Effector CD8-positive, alpha-beta T cell (primary cell): ENCODE results near the gene SNAP29.
"Not testable (repeated sequence)": the region's sequence is repeated elsewhere in the genome, so short reads cannot be mapped to it uniquely, and the experiment has no call there.

Experiments used
- DNase-seq: peaks from one replicate; lab custom pipeline; 2025; lab: John Stamatoyannopoulos, UW

SNAP29 gene

GRCh38 chr22:20930435-20930834 is 71.6 kb downstream of the SNAP29 start:
- DNase-seq: not testable (repeated sequence)

DNA sequence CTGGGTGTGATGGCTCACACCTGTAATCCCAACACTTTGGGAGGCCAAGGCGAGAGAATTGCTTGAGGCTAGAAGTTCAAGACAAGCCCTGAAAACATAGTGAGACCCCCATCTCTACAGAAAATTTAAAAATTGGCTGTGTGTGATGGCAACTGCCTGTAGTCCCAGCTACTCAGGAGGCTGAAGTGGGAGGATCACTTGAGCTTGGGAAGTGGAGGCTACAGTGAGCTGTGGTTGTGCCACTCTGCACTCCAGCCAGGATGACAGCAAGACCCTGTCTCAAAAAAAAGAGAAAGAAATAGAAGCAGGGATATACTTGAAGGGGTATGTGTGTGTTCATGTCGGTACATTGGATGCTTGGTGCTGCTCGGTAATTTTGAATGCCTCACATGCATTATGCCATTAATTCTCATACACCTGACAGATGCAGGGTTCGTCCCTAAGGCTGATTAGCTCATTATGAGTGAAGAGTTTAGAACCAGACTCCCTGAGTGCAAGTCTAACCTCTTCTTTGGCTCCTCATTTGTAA is 72.4 kb downstream of the SNAP29 start:
- no peak for DNase-seq

- DNase-seq: no peak
Measured at GRCh38 chr22:20933910-20934309, 75.1 kb downstream of the SNAP29 start.

DNA sequence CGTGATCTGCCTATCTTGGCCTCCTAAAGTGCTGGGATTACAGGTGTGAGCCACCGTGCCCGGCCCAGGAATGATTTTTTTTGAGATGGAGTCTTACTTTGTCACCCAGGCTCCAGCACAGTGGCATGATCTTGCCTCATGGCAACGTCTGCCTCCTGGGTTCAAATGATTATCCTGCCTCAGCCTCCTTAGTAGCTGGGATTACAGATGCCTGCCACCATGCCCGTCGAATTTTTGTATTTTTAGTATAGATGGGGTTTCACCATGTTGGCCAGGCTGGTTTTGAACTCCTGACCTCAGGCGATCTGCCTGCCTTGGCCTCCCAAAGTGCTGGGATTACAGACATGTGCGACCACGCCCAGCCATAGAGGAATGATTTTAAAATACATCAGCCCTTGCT is 76.2 kb downstream of the SNAP29 start:
- DNase-seq: not testable (repeated sequence)

DNA sequence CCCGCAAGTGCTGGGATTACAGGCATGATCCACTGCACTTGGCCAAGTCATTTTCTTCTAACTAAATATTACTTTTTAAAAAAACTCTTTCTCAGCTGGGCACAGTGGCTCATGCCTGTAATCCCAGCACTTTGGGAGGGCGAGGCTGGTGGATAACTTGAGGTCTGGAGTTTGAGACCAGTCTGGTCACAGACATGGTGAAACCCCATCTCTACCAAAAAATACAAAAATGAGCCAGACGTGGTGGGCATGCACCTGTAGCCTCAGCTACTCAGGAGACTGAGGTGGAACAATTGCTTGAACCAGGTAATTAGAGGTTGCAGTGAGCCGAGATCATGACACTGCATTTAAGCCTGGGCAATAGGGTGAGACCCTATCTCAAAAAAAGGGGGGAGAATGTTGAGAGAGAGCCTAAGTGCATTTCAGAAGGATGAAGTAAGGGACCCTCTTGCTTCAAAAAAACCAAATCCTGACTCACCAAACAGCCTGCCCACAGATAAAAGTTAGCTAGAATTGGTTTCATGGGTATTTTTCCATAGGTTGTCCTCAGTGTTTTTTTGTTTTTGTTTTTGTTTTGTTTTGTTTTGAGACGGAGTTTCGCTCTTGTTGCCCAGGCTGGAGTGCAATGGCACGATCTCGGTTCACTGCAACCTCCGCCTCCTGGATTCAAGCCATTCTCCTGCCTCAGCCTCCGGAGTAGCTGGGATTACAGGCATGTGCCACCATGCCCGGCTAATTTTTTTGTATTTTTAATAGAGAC is 77.2 kb downstream of the SNAP29 start:
- not testable (repeated sequence) for DNase-seq

DNA sequence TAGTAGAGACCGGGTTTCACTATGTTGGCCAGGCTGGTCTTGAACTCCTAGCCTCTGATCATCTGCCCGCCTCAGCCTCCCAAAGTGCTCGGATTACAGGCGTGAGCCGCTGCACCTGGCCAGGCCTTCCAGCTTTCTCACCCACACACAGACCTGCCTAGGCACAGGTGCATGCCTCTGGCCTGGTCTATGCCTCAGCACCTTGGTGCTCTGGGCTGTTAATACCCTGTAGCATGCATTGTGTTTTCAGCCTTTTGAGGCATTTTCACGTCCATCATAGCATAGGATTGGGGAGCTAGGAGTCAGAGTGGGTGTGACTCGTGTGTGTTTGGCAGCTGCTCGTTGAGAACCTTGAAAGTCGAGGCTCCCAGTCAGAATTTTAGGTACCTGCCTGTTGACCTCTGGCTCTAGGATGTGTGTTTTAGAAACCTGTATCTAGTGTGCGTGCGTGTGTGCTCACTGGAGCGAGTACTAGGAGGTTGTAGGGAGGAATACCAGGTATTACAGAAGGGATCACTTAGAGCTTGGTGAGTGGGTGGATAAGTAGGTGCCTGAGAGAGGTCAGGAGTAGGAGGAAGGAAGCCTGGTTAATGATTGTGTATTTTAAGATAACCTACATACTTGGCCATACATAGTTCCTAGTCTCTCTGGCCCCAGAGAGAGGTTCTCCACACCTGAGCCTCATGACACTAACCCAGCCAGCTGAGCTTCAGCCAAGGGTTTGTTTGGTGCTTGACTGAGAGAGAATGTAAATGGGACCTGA is 78.4 kb downstream of the SNAP29 start:
- DNase-seq: no peak

DNA sequence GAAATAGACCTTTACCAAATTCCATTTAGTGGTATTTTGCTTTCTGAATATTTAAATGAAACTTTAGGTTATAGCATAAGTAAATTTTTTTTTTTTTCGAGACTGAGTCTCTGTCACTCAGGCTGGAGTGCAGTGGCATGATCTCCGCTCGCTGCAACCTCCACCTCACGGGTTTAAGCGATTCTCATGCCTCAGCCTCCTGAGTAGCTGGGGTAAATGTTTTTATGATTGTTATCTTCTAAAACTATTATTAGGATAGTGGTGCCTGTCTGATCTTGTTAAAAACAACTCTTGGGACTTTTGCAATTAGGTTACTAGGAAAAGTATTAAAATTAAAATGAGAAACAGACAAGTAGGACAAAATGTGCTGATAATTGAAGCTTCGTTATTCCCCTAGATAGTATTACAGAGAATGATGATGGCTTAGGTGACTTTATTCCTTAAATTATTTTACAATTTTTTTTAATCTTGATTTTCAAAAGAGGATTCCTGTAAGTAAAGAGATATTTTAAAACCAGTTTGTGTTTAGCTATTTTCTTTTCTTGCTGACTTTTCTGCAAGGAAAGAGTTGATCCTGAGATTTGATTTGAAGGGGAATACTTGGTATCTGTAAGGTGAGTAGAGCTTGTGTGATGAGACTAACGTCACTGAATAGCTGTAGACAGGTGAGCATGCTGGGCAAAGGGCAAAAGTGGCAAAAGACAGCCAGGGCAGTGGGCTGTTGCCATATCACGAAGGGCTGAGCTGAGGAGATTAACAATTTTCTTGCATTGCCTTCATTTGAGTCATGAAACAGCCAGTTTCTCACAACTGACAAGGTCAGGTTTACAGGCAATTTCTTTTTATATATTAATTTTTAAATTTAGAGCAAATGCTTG is 79.2 kb downstream of the SNAP29 start:
- DNase-seq: no peak

DNA sequence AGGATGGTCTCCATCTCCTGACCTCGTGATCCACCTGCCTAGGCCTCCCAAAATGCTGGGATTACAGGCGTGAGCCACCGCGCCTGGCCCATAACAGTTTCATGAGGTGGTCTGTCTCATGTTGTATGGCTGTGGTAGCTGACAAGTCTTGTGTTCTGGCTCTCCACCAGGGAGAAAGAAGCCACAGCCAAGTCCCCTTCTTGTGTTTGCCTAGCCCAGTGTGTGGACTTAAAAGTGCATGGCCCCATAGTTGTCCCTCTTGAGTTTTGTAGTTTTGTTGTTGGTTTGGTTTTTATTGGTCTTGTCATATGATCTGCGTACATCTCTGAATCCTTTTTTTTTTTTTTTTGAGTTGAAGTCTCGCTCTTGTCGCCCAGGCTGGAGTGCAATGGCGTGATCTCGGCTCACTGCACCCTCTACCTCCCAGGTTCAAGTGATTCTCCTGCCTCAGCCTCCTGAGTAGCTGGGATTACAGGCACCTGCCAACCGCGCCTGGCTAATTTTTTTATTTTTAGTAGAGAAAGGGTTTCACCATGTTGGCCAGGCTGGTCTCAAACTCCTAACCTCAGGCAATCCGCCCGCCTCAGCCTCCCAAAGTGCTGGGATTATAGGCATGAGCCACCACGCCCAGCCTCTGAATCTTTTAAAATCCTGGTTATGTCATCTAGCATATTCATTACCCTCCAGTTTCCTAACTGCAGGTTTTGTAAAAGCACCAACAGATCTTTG is 80.8 kb downstream of the SNAP29 start:
- not testable (repeated sequence) for DNase-seq

DNA sequence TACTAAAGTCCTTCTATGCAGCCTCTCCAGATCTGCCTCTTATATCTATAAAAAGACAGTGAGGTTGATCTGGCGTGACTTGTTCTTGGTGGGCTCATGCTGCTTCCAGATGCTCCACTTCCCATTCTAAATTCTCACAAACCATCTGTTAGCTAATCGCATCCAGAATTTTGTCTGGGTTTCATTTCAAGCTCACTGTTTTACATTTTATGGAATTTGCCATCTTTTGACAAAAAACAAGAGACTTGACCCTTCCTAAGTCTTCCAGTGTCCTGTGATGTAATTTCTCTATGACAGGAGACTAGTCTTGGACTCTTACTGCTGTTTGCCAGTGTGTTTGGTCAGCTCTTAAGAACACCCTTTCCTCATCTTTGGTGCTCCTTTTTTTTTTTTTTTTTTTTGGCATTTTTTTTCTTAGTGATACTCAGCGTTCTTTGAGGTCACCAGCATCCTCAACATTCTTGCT is 81.4 kb downstream of the SNAP29 start:
- DNase-seq: no peak
